ENCODE results near the gene MYBBP1A. TPM values are rescaled to one million over a fixed set of nuclear protein-coding genes. Genes with fewer than 3 reads are reported as not detected.

Gene MYBBP1A
- total RNA-seq, 3 donors from 2014 or later (not counting 1 experiment from before 2014, with no cell fraction given) = 50.5 to 58.1 (median 52.7) TPM

DNA sequence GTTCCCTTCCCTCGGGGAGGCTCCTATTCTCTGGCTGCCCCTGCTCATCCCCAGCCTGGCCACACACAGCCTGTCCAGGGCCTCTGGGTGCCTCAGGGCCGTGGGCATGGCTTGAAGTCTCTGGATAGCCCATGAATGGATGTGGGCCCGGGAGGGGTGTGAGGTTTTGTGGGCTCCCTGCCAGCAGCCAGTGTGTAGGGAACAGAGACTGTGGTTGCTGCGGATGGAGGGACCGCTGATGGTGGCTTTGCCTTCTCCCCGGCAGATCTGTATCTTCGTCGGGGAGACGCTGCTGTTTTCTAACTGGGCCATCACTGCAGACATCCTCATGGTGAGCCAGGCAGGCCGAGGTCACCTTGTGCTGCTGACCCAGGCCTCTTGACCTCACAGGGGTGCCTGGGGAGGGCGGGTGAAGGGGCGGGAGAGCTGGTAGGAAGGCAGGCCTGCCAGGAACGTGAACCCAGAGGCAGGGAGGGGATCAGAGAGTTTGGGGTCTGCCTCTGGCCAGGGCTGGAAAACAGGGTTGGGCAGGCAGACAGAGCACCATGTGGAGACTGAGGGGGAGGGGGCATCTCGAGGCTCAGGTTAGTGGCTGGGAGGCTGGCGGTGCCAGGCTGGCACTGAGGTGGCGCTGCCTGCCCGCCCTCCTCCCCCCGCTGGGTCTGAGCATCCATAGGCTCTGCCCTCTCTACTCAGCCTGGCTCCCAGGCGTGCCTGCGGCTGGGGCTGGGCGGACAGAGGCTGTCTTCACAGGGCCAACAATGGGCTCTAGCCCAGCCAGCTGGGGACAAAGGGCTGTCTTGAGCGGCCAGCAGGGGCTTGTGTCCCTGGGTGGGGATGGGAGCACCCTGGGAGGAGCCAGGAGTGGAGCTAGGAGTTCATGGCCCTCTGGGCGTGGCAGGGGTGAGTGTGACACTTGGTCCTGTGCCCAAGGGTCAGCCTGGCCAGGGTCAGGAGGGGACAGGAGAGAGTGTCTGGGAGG lies 21.4 kb downstream of the MYBBP1A start:
- no peaks in the 10 kb centered on the region for H3K9me3 ChIP-seq (ENCODE audit: control insufficient read depth, insufficient read depth, low read length)
- WGBS (ENCODE audit: insufficient coverage) = 46% methylated on average over 23 of the region's 23 CpGs
- H3K4me1 Mint-ChIP-seq = peaks cover 0 to 5% of the 10 kb centered on the region in 2 donors
- H3K36me3 ChIP-seq (ENCODE audit: control insufficient read depth, insufficient read depth, low read length) = peaks cover under 1% of the 10 kb centered on the region
- intact Hi-C loops (cut with micrococcal nuclease) = no loop called here
- H3K4me1 ChIP-seq (ENCODE audit: control insufficient read depth, insufficient read depth, low read length) = peaks cover 8% of the 10 kb centered on the region
- no peaks in the 10 kb centered on the region for H3K36me3 Mint-ChIP-seq
- DNase-seq (no peak), ATAC-seq (peak in 1 of 3 donors; percentile 22)
- no peak overlapping the region for H3K4me3 Mint-ChIP-seq
- peaks cover 0 to 10% of the 10 kb centered on the region in 2 donors for H3K27me3 Mint-ChIP-seq (ENCODE audit: low read depth in 2 of 2)
- peak overlapping the region in 1 of 2 donors; percentile 40 for H3K27ac Mint-ChIP-seq
- no peak overlapping the region for H3K4me3 ChIP-seq (ENCODE audit: low read length)
- no peaks in the 10 kb centered on the region for H3K27me3 ChIP-seq (ENCODE audit: control insufficient read depth, insufficient read depth, low read length)
- no peak overlapping the region for H3K27ac ChIP-seq (ENCODE audit: low read length)
- H3K9me3 Mint-ChIP-seq = no peaks in the 10 kb centered on the region
- TF ChIP-seq, protein P1, sequence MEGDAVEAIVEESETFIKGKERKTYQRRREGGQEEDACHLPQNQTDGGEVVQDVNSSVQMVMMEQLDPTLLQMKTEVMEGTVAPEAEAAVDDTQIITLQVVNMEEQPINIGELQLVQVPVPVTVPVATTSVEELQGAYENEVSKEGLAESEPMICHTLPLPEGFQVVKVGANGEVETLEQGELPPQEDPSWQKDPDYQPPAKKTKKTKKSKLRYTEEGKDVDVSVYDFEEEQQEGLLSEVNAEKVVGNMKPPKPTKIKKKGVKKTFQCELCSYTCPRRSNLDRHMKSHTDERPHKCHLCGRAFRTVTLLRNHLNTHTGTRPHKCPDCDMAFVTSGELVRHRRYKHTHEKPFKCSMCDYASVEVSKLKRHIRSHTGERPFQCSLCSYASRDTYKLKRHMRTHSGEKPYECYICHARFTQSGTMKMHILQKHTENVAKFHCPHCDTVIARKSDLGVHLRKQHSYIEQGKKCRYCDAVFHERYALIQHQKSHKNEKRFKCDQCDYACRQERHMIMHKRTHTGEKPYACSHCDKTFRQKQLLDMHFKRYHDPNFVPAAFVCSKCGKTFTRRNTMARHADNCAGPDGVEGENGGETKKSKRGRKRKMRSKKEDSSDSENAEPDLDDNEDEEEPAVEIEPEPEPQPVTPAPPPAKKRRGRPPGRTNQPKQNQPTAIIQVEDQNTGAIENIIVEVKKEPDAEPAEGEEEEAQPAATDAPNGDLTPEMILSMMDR (IDR thresholded peaks at IDR 0.05) = no peak

DNA sequence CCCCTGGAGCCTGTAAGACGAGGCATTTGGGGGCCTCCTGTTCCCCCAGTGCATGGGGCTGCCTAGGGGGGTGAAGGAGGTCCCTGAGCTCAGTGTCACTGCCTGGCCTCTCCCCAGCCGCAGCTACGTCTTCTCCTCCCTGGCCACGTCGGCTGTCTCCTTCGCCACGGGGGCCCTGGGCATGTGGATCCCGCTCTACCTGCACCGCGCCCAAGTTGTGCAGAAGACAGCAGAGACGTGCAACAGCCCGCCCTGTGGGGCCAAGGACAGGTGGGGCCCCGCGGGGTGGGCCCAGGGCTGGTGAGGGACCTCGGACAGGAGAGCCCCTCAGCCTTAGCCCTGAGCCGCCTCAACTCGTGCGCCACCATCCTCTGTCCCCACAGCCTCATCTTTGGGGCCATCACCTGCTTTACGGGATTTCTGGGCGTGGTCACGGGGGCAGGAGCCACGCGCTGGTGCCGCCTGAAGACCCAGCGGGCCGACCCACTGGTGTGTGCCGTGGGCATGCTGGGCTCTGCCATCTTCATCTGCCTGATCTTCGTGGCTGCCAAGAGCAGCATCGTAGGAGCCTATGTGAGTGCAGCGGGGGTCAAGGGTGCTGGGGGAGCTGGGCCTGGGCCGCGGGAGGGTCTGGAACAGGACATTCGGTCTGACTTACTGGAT lies 22.2 kb downstream of the MYBBP1A start:
- peaks cover 8% of the 10 kb centered on the region for H3K4me1 ChIP-seq (ENCODE audit: control insufficient read depth, insufficient read depth, low read length)
- DNase-seq = no peak
- Mint-ChIP-seq H3K4me1 (peaks cover 0 to 5% of the 10 kb centered on the region in 2 donors), H3K27me3 (ENCODE audit: low read depth in 2 of 2) (peaks cover 0 to 10% of the 10 kb centered on the region in 2 donors), H3K27ac (peak overlapping the region in 1 of 2 donors; percentile 40), H3K9me3 (no peaks in the 10 kb centered on the region), H3K4me3 (no peak overlapping the region), H3K36me3 (no peaks in the 10 kb centered on the region)
- H3K4me3 ChIP-seq (ENCODE audit: low read length) = no peak overlapping the region
- no peak overlapping the region for H3K27ac ChIP-seq (ENCODE audit: low read length)
- no peaks in the 10 kb centered on the region for H3K27me3 ChIP-seq (ENCODE audit: control insufficient read depth, insufficient read depth, low read length)
- H3K36me3 ChIP-seq (ENCODE audit: control insufficient read depth, insufficient read depth, low read length) = no peaks in the 10 kb centered on the region
- WGBS (ENCODE audit: insufficient coverage) = 86% methylated on average over 33 of the region's 33 CpGs
- TF ChIP-seq, protein P1 (IDR thresholded peaks at IDR 0.05) = no peak
- no peak for ATAC-seq
- intact Hi-C loops (cut with micrococcal nuclease) = no loop called here
- H3K9me3 ChIP-seq (ENCODE audit: control insufficient read depth, insufficient read depth, low read length) = no peaks in the 10 kb centered on the region

DNA sequence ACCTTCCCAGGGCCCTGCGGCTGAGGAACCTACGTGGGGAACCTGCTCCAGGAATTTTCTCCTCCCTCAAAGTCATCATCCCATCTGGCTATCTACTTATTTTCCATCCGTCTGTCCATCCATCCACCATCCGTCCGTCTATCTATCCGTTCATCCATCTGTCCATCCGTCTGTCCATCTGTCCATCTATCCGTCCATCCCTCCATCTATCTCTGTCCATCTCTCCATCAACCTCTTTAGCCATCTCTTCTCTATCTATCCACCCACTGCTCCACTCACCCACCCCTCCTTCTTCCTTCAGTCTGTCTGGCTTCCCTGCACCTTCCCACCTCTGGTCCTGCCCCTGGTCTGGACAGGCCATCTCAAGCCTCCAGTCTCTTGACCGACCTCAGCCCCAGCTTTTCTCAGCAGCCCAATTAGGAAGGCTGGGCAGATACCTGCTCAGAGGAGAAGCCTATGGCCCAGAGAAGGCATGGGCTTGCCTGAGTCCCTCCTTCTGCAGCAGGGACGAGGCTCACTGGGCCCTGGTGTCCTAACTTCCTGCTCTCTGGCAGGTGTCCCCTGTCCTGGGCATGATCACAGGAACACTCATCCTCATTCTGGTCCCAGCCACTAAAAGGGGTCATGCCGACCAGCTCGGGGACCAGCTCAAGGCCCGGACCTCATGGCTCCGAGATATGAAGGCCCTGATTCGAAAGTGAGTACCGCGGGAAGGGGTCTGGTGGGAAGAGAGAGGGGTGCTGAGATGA lies 23.0 kb downstream of the MYBBP1A start:
- no peak overlapping the region for H3K27ac ChIP-seq (ENCODE audit: low read length)

More for the DNA sequence above, 23.0 kb downstream of the MYBBP1A start:
- intact Hi-C loops (cut with micrococcal nuclease) = no loop called here
- H3K9me3 ChIP-seq (ENCODE audit: control insufficient read depth, insufficient read depth, low read length) = no peaks in the 10 kb centered on the region
- H3K27me3 Mint-ChIP-seq (ENCODE audit: low read depth in 2 of 2) = peaks cover 0 to 10% of the 10 kb centered on the region in 2 donors
- H3K27me3 ChIP-seq (ENCODE audit: control insufficient read depth, insufficient read depth, low read length) = no peaks in the 10 kb centered on the region
- H3K4me3 Mint-ChIP-seq = no peak overlapping the region
- TF ChIP-seq, protein P1 (IDR thresholded peaks at IDR 0.05) = no peak
- H3K36me3 ChIP-seq (ENCODE audit: control insufficient read depth, insufficient read depth, low read length) = no peaks in the 10 kb centered on the region
- H3K4me1 Mint-ChIP-seq = peaks cover 0 to 5% of the 10 kb centered on the region in 2 donors
- no peak for DNase-seq
- no peak overlapping the region for H3K4me3 ChIP-seq (ENCODE audit: low read length)
- no peak for ATAC-seq
- WGBS (ENCODE audit: insufficient coverage) = 91% methylated on average over 17 of the region's 17 CpGs
- no peaks in the 10 kb centered on the region for H3K36me3 Mint-ChIP-seq
- H3K27ac Mint-ChIP-seq = no peak overlapping the region
- peaks cover 8% of the 10 kb centered on the region for H3K4me1 ChIP-seq (ENCODE audit: control insufficient read depth, insufficient read depth, low read length)
- no peaks in the 10 kb centered on the region for H3K9me3 Mint-ChIP-seq

All from natural killer cell (primary cell).